ENCODE data around the gene GUCY1A1. TPM values are rescaled to one million over a fixed set of nuclear protein-coding genes. Genes with fewer than 3 reads are reported as not detected.

The GUCY1A1 gene
- total and polyA plus RNA-seq, 2 donors (not counting 1 experiment from before 2014, with no cell fraction given), result 8.1 to 10.7 TPM

- Histone ChIP-seq H3K27ac (ENCODE audit: insufficient read depth, low read length) (no peak overlapping the region), H3K36me3 (ENCODE audit: control insufficient read depth, insufficient read depth, low read length) (no peaks in the 10 kb centered on the region), H3K79me2 (ENCODE audit: control insufficient read depth, insufficient read depth, low read length) (no peaks in the 10 kb centered on the region), H3K9ac (ENCODE audit: insufficient read depth, low read length) (no peak overlapping the region), H3K4me1 (ENCODE audit: control insufficient read depth, extremely low read depth, insufficient read depth, low read length) (no peaks in the 10 kb centered on the region), H4K20me1 (ENCODE audit: control insufficient read depth, extremely low read depth, insufficient read depth, low read length) (no peaks in the 10 kb centered on the region), H3K4me3 (replicated peaks in 1 of 4; ENCODE audit: control extremely low read depth in 1 of 4, insufficient read depth in 1 of 4, low read depth in 3 of 4, low read length in 4 of 4) (no peak overlapping the region), H3K9me3 (ENCODE audit: control insufficient read depth, insufficient read depth, low read depth, low read length) (no peaks in the 10 kb centered on the region), H3K4me2 (ENCODE audit: extremely low read depth, insufficient read depth, low read length) (no peak overlapping the region), H3K27me3 (ENCODE audit: control insufficient read depth, insufficient read depth, low read length) (no peaks in the 10 kb centered on the region), H2AFZ (ENCODE audit: low read length) (no peak overlapping the region)
- no peak for TF ChIP-seq EZH2 (IDR thresholded peaks at IDR 0.05; ENCODE audit: low read length, missing control alignments)
- TF ChIP-seq CTCF (conservative IDR thresholded peaks at IDR 0.05 in 1 of 2, IDR thresholded peaks at IDR 0.05 in 1 of 2; ENCODE audit: low read depth in 1 of 2, low read length in 2 of 2), result no peak
- no peak for DNase-seq (ENCODE audit: low read depth in 2 of 2)
Measured at GRCh38 chr4:155660436-155660835, 6.2 kb upstream of the GUCY1A1 start.

- Histone ChIP-seq H3K9ac (ENCODE audit: insufficient read depth, low read length) (no peak overlapping the region), H4K20me1 (ENCODE audit: control insufficient read depth, extremely low read depth, insufficient read depth, low read length) (no peaks in the 10 kb centered on the region), H3K79me2 (ENCODE audit: control insufficient read depth, insufficient read depth, low read length) (no peaks in the 10 kb centered on the region), H3K4me2 (ENCODE audit: extremely low read depth, insufficient read depth, low read length) (no peak overlapping the region), H3K36me3 (ENCODE audit: control insufficient read depth, insufficient read depth, low read length) (no peaks in the 10 kb centered on the region), H3K27me3 (ENCODE audit: control insufficient read depth, insufficient read depth, low read length) (no peaks in the 10 kb centered on the region), H3K9me3 (ENCODE audit: control insufficient read depth, insufficient read depth, low read depth, low read length) (no peaks in the 10 kb centered on the region), H3K4me3 (replicated peaks in 1 of 4; ENCODE audit: control extremely low read depth in 1 of 4, insufficient read depth in 1 of 4, low read depth in 3 of 4, low read length in 4 of 4) (no peak overlapping the region), H3K4me1 (ENCODE audit: control insufficient read depth, extremely low read depth, insufficient read depth, low read length) (no peaks in the 10 kb centered on the region), H2AFZ (ENCODE audit: low read length) (no peak overlapping the region), H3K27ac (ENCODE audit: insufficient read depth, low read length) (no peak overlapping the region)
- TF ChIP-seq EZH2 (IDR thresholded peaks at IDR 0.05; ENCODE audit: low read length, missing control alignments), result no peak
- TF ChIP-seq CTCF (conservative IDR thresholded peaks at IDR 0.05 in 1 of 2, IDR thresholded peaks at IDR 0.05 in 1 of 2; ENCODE audit: low read depth in 1 of 2, low read length in 2 of 2), result no peak
- no peak for DNase-seq (ENCODE audit: low read depth in 2 of 2)
Measured at GRCh38 chr4:155665054-155665453, 1.6 kb upstream of the GUCY1A1 start.

GRCh38 chr4:155667222-155667567, 547 bp downstream of the GUCY1A1 start:
- Histone ChIP-seq H3K9ac (ENCODE audit: insufficient read depth, low read length) (peak overlapping the region; percentile 52), H4K20me1 (ENCODE audit: control insufficient read depth, extremely low read depth, insufficient read depth, low read length) (no peaks in the 10 kb centered on the region), H3K9me3 (ENCODE audit: control insufficient read depth, insufficient read depth, low read depth, low read length) (no peaks in the 10 kb centered on the region), H2AFZ (ENCODE audit: low read length) (peak overlapping the region; percentile 78), H3K4me2 (ENCODE audit: extremely low read depth, insufficient read depth, low read length) (peak overlapping the region; percentile 100), H3K27ac (ENCODE audit: insufficient read depth, low read length) (no peak overlapping the region), H3K4me1 (ENCODE audit: control insufficient read depth, extremely low read depth, insufficient read depth, low read length) (no peaks in the 10 kb centered on the region), H3K27me3 (ENCODE audit: control insufficient read depth, insufficient read depth, low read length) (no peaks in the 10 kb centered on the region), H3K36me3 (ENCODE audit: control insufficient read depth, insufficient read depth, low read length) (no peaks in the 10 kb centered on the region), H3K4me3 (replicated peaks in 1 of 4; ENCODE audit: control extremely low read depth in 1 of 4, insufficient read depth in 1 of 4, low read depth in 3 of 4, low read length in 4 of 4) (peak overlapping the region; percentile 62 to 70 (median 68)), H3K79me2 (ENCODE audit: control insufficient read depth, insufficient read depth, low read length) (no peaks in the 10 kb centered on the region)
- TF ChIP-seq EZH2 (IDR thresholded peaks at IDR 0.05; ENCODE audit: low read length, missing control alignments) (no peak), CTCF (conservative IDR thresholded peaks at IDR 0.05 in 1 of 2, IDR thresholded peaks at IDR 0.05 in 1 of 2; ENCODE audit: low read depth in 1 of 2, low read length in 2 of 2) (no peak)
- DNase-seq (ENCODE audit: low read depth in 2 of 2), result peak in 1 of 2 donors; percentile 23

All from fibroblast of lung (primary cell).